ENCODE measurements around the gene ACBD6.

Gene ACBD6

GRCh38 chr1:180278194-180278515, 224.2 kb downstream of the ACBD6 start:
- TF ChIP-seq FOXP2 (optimal IDR thresholded peaks at IDR 0.05; ENCODE audit: borderline replicate concordance, extremely low read depth, extremely low read length, insufficient read depth) (no peak), TAF1 (IDR thresholded peaks at IDR 0.05; ENCODE audit: borderline replicate concordance, insufficient read depth, low read length) (no peak)

GRCh38 chr1:180277476-180278193, 224.7 kb downstream of the ACBD6 start:
- TF ChIP-seq FOXP2 (optimal IDR thresholded peaks at IDR 0.05; ENCODE audit: borderline replicate concordance, extremely low read depth, extremely low read length, insufficient read depth) (no peak), POLR2AphosphoS5 (IDR thresholded peaks at IDR 0.05; ENCODE audit: low read depth, low read length) (no peak), TAF1 (IDR thresholded peaks at IDR 0.05; ENCODE audit: borderline replicate concordance, insufficient read depth, low read length) (no peak)

GRCh38 chr1:180275726-180276125, 226.7 kb downstream of the ACBD6 start:
- TF ChIP-seq FOXP2 (optimal IDR thresholded peaks at IDR 0.05; ENCODE audit: borderline replicate concordance, extremely low read depth, extremely low read length, insufficient read depth), result no peak
- TF ChIP-seq POLR2AphosphoS5 (IDR thresholded peaks at IDR 0.05; ENCODE audit: low read depth, low read length), result no peak
- no peak for TF ChIP-seq REST (IDR thresholded peaks at IDR 0.05; ENCODE audit: insufficient read depth in 1 of 2, low read depth in 2 of 2, low read length in 2 of 2)
- no peak for TF ChIP-seq SIN3A (IDR thresholded peaks at IDR 0.05; ENCODE audit: borderline replicate concordance, insufficient read depth, low read length)
- no peak for TF ChIP-seq TAF1 (IDR thresholded peaks at IDR 0.05; ENCODE audit: borderline replicate concordance, insufficient read depth, low read length)

- no peak; the same call in 1 of the 2 replicates for TF ChIP-seq POLR2AphosphoS5 (IDR thresholded peaks at IDR 0.05; ENCODE audit: low read depth, low read length)
- no peak for TF ChIP-seq FOXP2 (optimal IDR thresholded peaks at IDR 0.05; ENCODE audit: borderline replicate concordance, extremely low read depth, extremely low read length, insufficient read depth)
- TF ChIP-seq SIN3A (IDR thresholded peaks at IDR 0.05; ENCODE audit: borderline replicate concordance, insufficient read depth, low read length), result no peak
- no peak for TF ChIP-seq REST (IDR thresholded peaks at IDR 0.05; ENCODE audit: insufficient read depth in 1 of 2, low read depth in 2 of 2, low read length in 2 of 2)
- TF ChIP-seq TAF1 (IDR thresholded peaks at IDR 0.05; ENCODE audit: borderline replicate concordance, insufficient read depth, low read length), result no peak
Observed at GRCh38 chr1:180274221-180274620, 228.2 kb downstream of the ACBD6 start.

GRCh38 chr1:180273066-180273465, 229.3 kb downstream of the ACBD6 start:
- TF ChIP-seq TAF1 (IDR thresholded peaks at IDR 0.05; ENCODE audit: borderline replicate concordance, insufficient read depth, low read length) (no peak), POLR2AphosphoS5 (IDR thresholded peaks at IDR 0.05; ENCODE audit: low read depth, low read length) (no peak), SIN3A (IDR thresholded peaks at IDR 0.05; ENCODE audit: borderline replicate concordance, insufficient read depth, low read length) (no peak), FOXP2 (optimal IDR thresholded peaks at IDR 0.05; ENCODE audit: borderline replicate concordance, extremely low read depth, extremely low read length, insufficient read depth) (no peak), REST (IDR thresholded peaks at IDR 0.05; ENCODE audit: insufficient read depth in 1 of 2, low read depth in 2 of 2, low read length in 2 of 2) (no peak)

- no peak for TF ChIP-seq FOXP2 (optimal IDR thresholded peaks at IDR 0.05; ENCODE audit: borderline replicate concordance, extremely low read depth, extremely low read length, insufficient read depth)
Observed at GRCh38 chr1:180272395-180272794, 230.0 kb downstream of the ACBD6 start.
